Kidney epithelial cell (primary cell): ENCODE measurements around the gene MCRIP2. TPM values are rescaled to one million over a fixed set of nuclear protein-coding genes. Genes with fewer than 3 reads are reported as not detected.
A peak's percentile ranks its signal among the peaks of the same experiment; 100 is the strongest.

Source experiments
- DNase-seq: peaks from one replicate; pipeline ENCODE4 v3.0.0-alpha.2; 2010; ENCODE audit warnings: low read depth
- H3K27me3 ChIP-seq: 2 replicates; pipeline ENCODE4 v1.6.0; 2011; ENCODE audit warnings: low read length; ENCODE audit not compliant: control insufficient read depth, insufficient read depth
- H3K36me3 ChIP-seq: 2 replicates; pipeline ENCODE4 v1.5.1; 2011; ENCODE audit warnings: low read length; ENCODE audit not compliant: control insufficient read depth, insufficient read depth
- H3K4me3 ChIP-seq: 2 replicates; pipeline ENCODE4 v1.5.1; 2011; ENCODE audit warnings: low read depth, mild to moderate bottlenecking, control low read depth, low read length
- total RNA-seq: library from RNA; depleted of rRNA; stranded (reverse); fragments of >200 nt; gene quantifications from 2 replicates; pipeline ENCODE4 v1.2.3, GENCODE V29; 2015
- TF ChIP-seq, protein P1 (sequence below): IDR thresholded peaks from 2 replicates; pipeline ENCODE4 v1.5.1; 2011; ENCODE audit warnings: mild to moderate bottlenecking, moderate library complexity, low read length, control low read depth, inconsistent platforms; ENCODE audit not compliant: insufficient read depth, poor library complexity, severe bottlenecking

The MCRIP2 gene
- total RNA-seq, 1 donor from 2014 or later, result 59.8 TPM

DNA sequence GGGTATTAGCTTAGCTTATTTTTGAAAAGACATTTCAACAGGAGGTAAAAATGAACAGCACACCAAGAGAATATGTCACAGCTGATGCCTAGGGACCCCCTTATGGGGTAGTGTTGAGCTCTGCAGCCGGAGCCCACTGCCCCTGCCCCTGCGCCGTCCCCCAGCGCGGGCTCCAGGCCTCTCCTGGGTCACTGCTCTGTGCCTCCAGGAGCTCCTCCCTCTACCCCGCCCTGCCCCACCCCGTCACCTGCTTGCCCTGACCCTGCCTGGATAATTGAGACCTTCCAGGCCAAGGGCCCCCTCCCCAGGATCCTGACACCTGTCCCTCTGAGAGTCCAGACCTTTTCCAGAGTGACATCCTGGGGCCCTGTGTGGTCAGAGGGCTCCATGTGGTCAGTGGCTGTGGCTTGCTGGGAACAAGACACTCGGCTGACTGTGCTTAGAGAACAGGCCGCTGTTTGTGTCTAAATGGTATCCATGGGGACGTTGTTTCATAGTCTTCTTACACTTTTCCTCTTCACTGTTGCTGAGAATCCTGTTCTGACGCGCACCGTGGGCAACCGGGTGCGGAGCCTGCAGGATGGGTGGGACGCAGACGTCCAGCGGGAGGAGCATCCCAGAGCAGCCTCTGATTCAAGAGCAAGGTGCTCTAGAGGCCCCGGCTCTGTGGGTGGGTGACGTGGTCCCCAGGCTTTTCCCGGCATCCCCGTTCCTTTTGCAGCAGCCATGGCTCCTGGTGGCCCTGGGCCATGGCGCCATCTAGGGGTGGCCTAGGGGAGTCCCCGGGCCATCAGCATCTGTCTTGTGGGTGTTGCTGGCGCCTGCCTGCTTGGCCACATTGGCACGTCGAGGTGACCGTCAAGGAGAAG lies 30.9 kb upstream of the MCRIP2 start:
- TF ChIP-seq, protein P1, sequence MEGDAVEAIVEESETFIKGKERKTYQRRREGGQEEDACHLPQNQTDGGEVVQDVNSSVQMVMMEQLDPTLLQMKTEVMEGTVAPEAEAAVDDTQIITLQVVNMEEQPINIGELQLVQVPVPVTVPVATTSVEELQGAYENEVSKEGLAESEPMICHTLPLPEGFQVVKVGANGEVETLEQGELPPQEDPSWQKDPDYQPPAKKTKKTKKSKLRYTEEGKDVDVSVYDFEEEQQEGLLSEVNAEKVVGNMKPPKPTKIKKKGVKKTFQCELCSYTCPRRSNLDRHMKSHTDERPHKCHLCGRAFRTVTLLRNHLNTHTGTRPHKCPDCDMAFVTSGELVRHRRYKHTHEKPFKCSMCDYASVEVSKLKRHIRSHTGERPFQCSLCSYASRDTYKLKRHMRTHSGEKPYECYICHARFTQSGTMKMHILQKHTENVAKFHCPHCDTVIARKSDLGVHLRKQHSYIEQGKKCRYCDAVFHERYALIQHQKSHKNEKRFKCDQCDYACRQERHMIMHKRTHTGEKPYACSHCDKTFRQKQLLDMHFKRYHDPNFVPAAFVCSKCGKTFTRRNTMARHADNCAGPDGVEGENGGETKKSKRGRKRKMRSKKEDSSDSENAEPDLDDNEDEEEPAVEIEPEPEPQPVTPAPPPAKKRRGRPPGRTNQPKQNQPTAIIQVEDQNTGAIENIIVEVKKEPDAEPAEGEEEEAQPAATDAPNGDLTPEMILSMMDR, result peak; percentile 71
- DNase-seq, result no peak
- Histone ChIP-seq H3K36me3 (no peaks in the 10 kb centered on the region), H3K27me3 (no peaks in the 10 kb centered on the region), H3K4me3 (no peak overlapping the region)

- Histone ChIP-seq H3K4me3 (no peak overlapping the region), H3K36me3 (no peaks in the 10 kb centered on the region), H3K27me3 (no peaks in the 10 kb centered on the region)
- TF ChIP-seq, protein P1, result no peak
- no peak for DNase-seq
These were observed 26.5 kb upstream of the MCRIP2 start for GRCh38 chr16:615122-615521.

GRCh38 chr16:616733-617586 lies 24.7 kb upstream of the MCRIP2 start:
- DNase-seq, result no peak
- Histone ChIP-seq H3K27me3 (no peaks in the 10 kb centered on the region), H3K4me3 (no peak overlapping the region), H3K36me3 (no peaks in the 10 kb centered on the region)
- TF ChIP-seq, protein P1, result no peak

DNA sequence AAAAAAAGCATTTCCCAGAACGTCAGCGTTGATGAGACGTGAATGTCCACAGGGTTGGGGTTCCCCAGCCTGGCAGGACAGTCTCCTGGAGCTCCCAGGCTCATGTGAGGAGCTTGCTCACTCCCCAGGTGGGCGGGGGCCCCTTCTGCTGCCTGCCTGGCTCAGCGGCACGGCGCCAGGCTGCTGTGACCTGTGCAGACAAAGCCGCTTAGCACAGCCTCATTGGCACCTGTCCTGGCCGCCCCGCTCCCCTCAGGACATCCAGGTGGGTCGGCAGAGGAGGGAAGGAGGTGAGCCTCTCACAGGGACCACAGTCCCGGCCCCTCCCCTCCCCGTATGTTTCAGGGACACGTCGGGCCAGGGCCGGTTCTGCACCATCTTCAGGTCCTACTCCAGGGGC lies 23.8 kb upstream of the MCRIP2 start:
- Histone ChIP-seq H3K4me3 (no peak overlapping the region), H3K36me3 (no peaks in the 10 kb centered on the region), H3K27me3 (no peaks in the 10 kb centered on the region)
- no peak for DNase-seq
- TF ChIP-seq, protein P1, result no peak

- H3K36me3 ChIP-seq, result no peaks in the 10 kb centered on the region
- H3K4me3 ChIP-seq, result no peak overlapping the region
- no peak for DNase-seq
- no peaks in the 10 kb centered on the region for H3K27me3 ChIP-seq
- TF ChIP-seq, protein P1, result no peak
These were observed 22.0 kb upstream of the MCRIP2 start for GRCh38 chr16:619476-620100.
